GM21360 (cell line): ENCODE results near the gene OAS2.
"Not testable (repeated sequence)": the region's sequence is repeated elsewhere in the genome, so short reads cannot be mapped to it uniquely, and the experiment has no call there.

ENCODE experiments used
- ATAC-seq: cut with Tn5 transposase; IDR thresholded peaks from one replicate; pipeline ENCODE4 v1.9.1; 2021; ENCODE audit warnings: mild to moderate bottlenecking, moderate library complexity; ENCODE audit not compliant: unreplicated experiment

Gene OAS2

DNA sequence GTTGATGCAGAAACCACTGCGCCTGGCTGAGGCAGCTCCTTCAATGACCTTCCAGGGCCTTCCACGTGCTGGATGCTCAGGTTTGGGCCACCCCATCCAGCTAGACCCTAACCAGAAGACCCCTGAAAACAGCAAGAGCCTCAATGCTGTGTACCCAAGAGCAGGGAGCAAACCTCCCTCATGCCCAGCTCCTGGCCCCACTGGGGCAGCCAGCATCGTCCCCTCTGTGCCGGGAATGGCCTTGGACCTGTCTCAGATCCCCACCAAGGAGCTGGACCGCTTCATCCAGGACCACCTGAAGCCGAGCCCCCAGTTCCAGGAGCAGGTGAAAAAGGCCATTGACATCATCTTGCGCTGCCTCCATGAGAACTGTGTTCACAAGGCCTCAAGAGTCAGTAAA, 29.5 kb upstream of the OAS2 start:
- ATAC-seq, result no peak

DNA sequence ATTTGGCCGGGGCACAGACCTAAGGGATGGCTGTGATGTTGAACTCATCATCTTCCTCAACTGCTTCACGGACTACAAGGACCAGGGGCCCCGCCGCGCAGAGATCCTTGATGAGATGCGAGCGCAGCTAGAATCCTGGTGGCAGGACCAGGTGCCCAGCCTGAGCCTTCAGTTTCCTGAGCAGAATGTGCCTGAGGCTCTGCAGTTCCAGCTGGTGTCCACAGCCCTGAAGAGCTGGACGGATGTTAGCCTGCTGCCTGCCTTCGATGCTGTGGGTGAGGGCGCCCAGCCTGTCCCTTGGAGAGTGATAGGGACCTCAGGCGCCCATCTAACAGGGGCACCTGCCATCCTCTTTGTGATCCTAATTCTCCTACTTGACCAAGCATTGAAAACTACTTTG, 27.6 kb upstream of the OAS2 start:
- no peak for ATAC-seq

DNA sequence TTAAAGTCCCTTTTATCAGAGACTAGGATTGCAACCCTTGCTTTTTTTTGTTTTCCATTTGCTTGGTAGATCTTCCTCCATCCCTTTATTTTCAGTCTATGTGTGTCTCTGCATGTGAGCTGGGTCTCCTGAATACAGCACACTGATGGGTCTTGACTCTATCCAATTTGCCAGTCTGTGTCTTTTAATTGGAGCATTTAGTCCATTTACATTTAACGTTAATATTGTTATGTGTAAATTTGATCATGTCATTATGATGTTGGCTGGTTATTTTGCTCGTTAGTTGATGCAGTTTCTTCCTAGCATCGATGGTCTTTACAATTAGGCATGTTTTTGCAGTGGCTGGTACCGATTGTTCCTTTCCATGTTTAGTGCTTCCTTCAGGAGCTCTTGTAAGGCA, 21.2 kb upstream of the OAS2 start:
- ATAC-seq, result not testable (repeated sequence)

DNA sequence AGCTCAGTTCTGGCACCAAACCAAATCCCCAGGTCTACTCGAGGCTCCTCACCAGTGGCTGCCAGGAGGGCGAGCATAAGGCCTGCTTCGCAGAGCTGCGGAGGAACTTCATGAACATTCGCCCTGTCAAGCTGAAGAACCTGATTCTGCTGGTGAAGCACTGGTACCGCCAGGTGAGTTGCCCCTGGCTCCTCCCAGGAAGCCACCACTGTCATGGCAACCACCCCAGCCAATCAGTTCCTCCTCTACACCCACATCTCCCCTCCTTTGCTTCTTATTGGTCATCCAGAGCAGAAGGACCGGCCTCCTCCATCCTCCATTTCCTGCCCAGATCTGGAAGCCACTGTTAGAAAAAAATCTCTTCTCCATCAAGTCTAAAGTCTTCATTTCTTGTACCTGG, 17.2 kb upstream of the OAS2 start:
- no peak for ATAC-seq

DNA sequence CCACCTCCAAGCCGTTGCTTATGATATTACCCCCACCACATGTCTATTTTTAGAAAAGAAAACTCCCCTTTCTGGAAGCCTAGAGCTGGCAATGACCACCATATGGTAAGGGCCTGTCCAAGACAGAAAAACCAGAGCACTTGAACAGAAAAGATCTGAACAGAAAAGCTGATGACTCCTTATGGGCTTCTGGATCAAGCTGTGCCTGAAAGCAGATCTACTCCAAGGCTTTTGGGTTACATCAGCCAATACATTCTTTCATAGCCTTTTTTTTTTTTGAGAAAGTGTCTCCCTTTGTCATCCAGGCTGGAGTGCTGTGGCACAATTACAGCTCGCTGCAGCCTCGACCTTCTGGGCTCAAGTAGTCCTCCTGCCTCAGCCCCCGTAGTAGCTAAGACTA, 16.8 kb upstream of the OAS2 start:
- ATAC-seq, result no peak

DNA sequence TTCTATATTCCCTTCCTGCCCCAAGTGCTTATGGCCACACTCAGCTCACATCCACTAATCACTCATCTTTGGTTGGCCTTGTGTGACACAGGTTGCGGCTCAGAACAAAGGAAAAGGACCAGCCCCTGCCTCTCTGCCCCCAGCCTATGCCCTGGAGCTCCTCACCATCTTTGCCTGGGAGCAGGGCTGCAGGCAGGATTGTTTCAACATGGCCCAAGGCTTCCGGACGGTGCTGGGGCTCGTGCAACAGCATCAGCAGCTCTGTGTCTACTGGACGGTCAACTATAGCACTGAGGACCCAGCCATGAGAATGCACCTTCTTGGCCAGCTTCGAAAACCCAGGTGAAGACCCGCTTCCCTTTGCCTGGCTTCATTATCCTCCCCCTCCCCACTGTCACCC, 15.8 kb upstream of the OAS2 start:
- ATAC-seq, result no peak

DNA sequence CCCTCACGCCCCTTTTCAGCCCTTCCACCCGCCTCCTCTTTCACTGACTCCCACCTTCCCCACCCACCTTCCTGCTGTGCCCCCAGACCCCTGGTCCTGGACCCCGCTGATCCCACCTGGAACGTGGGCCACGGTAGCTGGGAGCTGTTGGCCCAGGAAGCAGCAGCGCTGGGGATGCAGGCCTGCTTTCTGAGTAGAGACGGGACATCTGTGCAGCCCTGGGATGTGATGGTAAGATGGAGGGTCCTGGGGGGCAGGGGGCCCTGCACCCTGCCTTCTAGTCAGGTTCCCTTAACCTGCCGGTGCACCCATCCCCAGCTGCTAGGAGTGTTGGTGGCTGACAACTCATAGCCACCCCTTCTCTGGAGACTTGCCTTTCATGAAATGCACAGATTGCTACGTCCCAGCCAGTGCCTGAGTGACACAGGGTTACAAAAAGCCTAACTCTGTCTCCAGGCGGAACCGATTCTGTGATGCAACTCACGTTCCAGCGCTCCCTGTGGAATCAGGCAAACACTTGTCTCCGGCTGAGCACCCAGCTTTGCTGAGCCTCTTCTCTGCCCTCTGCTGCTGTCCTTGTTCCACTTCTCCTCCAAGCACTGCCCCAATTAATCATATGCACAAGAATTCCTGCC, 15.0 kb upstream of the OAS2 start:
- no peak for ATAC-seq

DNA sequence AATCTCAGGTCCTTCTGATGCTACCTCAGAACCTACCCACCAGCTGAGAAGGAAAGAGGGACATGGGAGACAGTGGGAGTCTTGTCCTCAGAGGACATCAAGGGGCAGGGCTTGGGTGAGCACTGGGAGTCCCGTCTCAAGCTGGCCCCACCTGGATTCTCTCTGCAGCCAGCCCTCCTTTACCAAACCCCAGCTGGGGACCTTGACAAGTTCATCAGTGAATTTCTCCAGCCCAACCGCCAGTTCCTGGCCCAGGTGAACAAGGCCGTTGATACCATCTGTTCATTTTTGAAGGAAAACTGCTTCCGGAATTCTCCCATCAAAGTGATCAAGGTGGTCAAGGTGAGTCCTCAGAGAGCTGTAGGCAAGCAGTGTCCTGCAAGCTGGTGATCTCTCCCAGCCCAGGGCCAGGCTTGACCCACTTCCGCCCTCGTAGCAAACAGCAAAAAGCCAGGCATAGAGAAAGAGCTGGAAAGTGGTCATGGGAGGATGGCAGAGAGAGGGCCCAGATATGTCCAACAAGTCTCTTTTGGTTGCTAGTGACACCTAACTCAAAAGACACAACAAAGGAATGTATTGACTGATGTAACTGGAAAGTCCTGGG, 14.2 kb upstream of the OAS2 start:
- no peak for ATAC-seq

DNA sequence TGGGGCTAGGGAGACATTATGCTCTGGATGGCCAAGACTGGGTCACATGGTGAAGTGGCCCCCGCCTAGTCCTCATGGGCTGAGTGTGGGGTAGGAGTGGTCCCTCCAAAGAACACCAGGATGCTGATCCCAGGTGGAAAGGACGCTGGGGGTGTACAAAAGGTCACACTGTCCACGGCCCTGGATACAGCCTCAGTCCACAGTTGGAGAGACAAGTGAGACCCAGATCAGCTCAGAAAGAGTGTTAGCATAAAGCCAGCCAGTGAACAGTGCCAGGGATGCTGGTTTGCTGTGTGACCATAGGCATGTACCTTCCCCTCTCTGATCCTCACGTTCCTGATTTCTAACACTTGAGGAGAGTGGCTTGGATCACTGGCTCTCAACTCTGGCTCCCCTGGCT, 13.4 kb upstream of the OAS2 start:
- ATAC-seq, result no peak

DNA sequence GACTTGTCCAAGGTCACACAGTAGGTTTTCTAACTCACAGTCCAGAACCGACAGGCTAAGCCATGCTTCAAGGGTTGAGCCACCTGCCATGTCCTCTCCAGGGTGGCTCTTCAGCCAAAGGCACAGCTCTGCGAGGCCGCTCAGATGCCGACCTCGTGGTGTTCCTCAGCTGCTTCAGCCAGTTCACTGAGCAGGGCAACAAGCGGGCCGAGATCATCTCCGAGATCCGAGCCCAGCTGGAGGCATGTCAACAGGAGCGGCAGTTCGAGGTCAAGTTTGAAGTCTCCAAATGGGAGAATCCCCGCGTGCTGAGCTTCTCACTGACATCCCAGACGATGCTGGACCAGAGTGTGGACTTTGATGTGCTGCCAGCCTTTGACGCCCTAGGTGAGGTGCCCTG, 12.7 kb upstream of the OAS2 start:
- no peak for ATAC-seq

DNA sequence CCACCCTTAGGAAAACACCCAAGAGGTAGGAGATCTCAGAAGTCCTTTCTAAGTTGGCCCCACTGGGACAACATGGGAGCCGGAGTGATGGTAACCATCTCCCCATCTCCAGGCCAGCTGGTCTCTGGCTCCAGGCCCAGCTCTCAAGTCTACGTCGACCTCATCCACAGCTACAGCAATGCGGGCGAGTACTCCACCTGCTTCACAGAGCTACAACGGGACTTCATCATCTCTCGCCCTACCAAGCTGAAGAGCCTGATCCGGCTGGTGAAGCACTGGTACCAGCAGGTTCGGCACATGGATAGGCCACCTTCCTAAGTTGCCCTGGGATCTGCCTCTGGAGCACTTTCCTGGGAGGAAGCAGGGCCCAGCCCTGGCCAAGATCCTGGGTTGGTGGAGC, 11.0 kb upstream of the OAS2 start:
- ATAC-seq, result no peak

DNA sequence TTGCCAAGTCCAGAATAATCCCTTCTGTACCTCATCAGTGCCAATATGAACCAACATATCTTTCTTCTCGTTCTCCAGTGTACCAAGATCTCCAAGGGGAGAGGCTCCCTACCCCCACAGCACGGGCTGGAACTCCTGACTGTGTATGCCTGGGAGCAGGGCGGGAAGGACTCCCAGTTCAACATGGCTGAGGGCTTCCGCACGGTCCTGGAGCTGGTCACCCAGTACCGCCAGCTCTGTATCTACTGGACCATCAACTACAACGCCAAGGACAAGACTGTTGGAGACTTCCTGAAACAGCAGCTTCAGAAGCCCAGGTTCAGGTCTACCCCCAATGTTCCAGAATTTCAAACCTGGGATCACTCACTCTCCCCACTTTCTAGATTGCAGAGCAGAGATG, 10.5 kb upstream of the OAS2 start:
- ATAC-seq, result no peak

DNA sequence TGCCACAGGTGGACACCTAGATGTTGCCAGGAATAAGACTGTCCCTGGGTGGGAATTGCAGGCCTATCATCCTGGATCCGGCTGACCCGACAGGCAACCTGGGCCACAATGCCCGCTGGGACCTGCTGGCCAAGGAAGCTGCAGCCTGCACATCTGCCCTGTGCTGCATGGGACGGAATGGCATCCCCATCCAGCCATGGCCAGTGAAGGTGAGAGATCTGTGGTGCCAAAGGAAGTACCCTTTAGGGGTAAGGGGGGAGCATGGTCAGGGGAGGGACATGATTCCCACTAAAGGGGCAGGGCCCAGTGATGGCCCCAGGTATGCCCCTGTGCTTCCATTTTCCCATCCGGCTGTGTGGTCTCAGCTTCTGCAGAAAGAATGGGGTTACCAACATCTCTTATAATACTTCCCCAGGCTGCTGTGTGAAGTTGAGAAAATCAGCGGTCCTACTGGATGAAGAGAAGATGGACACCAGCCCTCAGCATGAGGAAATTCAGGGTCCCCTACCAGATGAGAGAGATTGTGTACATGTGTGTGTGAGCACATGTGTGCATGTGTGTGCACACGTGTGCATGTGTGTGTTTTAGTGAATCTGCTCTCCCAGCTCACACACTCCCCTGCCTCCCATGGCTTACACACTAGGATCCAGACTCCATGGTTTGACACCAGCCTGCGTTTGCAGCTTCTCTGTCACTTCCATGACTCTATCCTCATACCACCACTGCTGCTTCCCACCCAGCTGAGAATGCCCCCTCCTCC, 8.6 kb upstream of the OAS2 start:
- ATAC-seq, result no peak

DNA sequence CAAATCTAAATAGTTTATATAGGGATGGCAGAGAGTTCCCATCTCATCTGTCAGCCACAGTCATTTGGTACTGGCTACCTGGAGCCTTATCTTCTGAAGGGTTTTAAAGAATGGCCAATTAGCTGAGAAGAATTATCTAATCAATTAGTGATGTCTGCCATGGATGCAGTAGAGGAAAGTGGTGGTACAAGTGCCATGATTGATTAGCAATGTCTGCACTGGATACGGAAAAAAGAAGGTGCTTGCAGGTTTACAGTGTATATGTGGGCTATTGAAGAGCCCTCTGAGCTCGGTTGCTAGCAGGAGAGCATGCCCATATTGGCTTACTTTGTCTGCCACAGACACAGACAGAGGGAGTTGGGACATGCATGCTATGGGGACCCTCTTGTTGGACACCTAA, 7.9 kb upstream of the OAS2 start:
- no peak for ATAC-seq

DNA sequence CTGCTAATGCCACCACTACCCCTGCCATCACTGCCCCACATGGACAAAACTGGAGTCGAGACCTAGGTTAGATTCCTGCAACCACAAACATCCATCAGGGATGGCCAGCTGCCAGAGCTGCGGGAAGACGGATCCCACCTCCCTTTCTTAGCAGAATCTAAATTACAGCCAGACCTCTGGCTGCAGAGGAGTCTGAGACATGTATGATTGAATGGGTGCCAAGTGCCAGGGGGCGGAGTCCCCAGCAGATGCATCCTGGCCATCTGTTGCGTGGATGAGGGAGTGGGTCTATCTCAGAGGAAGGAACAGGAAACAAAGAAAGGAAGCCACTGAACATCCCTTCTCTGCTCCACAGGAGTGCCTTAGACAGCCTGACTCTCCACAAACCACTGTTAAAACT, 7.1 kb upstream of the OAS2 start:
- no peak for ATAC-seq

DNA sequence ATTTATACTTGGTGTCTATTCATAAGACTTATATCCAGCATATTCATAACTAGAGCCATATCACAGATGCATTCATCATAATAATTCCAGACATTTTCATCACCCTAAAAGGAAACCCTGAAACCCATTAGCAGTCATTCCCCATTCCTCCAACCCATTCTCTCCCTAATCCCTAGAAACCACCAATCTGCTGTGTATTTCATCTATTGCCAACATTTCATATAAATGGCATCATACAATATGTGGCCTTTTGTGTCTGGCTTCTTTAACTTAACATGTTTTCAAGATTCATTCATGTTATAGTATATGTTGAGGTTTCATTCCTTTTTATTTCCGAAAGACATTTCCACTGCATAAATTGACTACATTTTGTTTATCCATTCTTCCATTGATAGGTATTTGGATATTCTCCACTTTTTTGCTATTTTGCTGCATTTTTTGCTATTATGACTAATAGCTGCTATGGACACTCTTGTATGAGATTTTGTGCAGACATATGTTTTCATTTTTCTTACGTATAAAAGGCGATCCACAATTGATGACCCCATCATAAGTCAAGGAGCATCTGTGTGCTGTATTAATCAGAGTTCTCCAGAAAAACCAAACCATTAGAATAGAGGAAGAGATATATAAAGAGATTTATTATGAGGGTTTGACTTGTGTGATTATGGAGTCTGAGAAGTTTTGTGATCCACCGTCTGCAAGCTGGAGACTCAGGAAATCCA, 5.1 kb upstream of the OAS2 start:
- ATAC-seq, result no peak

DNA sequence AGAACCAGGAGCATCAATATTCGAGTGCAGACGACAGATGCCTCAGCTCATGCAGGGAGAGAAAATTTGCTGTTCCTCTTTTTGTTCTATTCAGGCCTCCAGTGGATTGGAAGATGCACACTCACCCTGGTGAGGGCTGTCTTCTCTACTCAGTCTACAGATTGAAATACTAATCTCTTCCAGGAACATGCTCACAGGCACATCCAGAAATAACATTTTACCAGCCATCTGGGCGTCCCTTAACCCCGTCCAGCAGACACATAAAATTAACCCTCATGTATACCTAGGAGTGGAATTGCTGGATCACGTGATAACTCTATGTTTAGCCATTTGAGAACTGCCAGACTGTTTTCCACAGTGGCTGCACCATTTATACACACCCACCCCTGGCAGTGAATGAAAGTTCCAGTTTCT, 4.5 kb upstream of the OAS2 start:
- no peak for ATAC-seq

DNA sequence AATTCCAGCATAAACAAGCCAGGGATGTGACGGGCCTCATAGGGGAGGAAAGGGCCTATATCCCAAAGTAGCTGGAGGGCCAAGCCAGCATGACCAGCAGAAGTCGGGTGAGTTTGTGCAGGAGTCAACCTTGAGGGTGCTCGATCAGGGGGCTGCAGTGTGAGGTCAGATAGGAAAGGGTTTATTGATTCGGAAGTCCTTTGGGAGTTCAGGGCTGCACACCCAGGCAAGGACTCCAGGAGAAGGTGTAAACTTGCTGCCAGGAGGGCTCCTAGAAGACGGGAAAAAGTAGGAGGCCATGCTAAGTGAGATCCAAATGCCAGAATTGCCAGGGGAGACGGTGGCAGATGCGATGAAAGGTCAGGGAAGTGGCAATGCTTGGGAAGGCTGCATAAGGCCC, 3.4 kb upstream of the OAS2 start:
- ATAC-seq, result no peak

DNA sequence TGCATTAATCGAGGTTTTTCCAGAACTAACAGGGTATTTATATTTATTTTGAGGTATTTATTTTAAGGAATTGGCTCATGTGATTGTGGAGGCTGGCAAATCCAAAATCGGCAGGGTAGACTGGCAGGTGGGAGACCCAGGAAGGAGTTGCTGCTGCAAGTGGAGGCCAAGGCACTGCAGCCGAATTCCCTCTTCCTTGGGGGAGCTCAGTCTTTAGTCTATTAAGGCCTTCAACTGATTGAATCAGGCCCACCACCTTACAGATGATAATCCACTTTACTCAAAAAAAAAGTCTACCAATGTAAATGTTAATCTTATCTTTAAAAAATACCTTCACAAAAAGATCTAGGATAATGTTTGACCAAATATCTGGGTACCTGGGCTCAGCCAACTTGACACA, 1.2 kb upstream of the OAS2 start:
- no peak for ATAC-seq

DNA sequence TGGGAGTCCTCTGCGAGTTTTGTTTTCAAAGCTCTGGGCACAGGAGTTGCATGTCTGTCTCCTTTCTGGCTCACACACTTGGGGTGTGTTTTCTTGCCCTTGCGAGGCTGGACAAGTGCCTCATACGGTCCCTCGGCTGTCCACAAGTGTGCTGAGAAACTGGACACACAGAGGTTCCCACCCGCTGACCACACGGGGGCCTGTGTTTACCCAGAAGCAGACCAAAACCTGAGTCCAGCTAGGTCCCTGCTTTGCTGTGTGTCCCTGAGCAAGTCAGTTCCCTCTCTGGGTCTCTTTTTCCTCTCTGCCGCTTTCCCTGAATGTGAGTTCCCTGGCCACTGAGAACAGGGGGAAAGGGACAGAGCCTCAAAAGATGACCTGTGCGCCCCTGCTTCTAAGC, 678 bp upstream of the OAS2 start:
- no peak for ATAC-seq

DNA sequence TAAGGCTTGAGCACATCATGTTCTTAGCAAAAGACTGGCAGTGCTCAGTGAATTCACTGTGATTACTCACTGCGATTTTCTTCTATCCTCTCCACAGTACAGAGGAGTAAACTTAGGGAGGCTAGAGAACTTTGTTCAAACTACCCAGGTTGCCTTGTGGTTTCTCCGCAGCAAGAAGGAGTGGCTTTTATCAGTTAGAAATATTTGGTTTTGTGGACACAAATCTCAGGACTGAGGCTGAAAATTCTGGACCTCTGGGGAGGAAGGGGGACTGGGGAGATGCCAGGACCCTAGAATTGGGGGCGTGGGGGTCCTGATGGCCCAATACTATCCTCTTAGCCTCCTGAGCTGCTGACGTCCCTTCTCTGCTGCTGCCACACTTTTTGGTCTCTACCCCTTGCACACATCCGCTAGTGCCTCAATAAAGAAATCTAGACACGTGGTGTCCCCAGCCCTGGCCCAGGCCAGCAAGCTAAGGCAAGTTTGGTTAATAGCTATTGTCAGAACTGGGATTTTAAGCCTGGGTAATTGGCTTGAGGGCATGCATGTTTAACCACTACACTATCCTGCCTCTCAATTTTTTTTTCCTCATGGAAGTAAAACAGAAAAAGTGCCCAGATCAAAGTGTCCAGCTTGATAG, 842 bp downstream of the OAS2 start:
- ATAC-seq, result no peak
